Neuronal stem cell (in vitro differentiated cells): ENCODE measurements around the gene LY86.

Experiments
- DNase-seq: peaks from one replicate; pipeline ENCODE4 v3.0.0-alpha.2; 2013; ENCODE audit warnings: low spot score
- H2AFZ ChIP-seq: one replicate; pipeline ENCODE4 v1.6.1; 2013; ENCODE audit warnings: mild to moderate bottlenecking, low read length, inconsistent platforms
- H2AK5ac ChIP-seq: 2 replicates; pipeline ENCODE4 v1.6.1; 2013; ENCODE audit warnings: low read depth, mild to moderate bottlenecking, inconsistent platforms, low read length, moderate library complexity, mixed read lengths
- H2BK120ac ChIP-seq: 2 replicates; pipeline ENCODE4 v1.6.1; 2013; ENCODE audit warnings: low read depth, mild to moderate bottlenecking, inconsistent platforms, low read length, moderate library complexity, mixed read lengths
- H2BK12ac ChIP-seq: one replicate; pipeline ENCODE4 v1.6.1; 2013; ENCODE audit warnings: low read length, inconsistent platforms
- H2BK15ac ChIP-seq: 2 replicates; pipeline ENCODE4 v1.6.1; 2013; ENCODE audit warnings: mild to moderate bottlenecking, low read length, inconsistent platforms, mixed read lengths
- H2BK5ac ChIP-seq: one replicate; pipeline ENCODE4 v1.6.1; 2013; ENCODE audit warnings: inconsistent platforms, mild to moderate bottlenecking, low read length, moderate library complexity
- H3K14ac ChIP-seq: one replicate; pipeline ENCODE4 v1.6.1; 2013; ENCODE audit warnings: low read length, inconsistent platforms
- H3K18ac ChIP-seq: 2 replicates; pipeline ENCODE4 v1.6.1; 2013; ENCODE audit warnings: low read length, inconsistent platforms
- H3K23ac ChIP-seq: 2 replicates; pipeline ENCODE4 v1.6.1; 2013; ENCODE audit warnings: low read depth, mild to moderate bottlenecking, mixed read lengths, low read length, inconsistent platforms; ENCODE audit not compliant: poor library complexity
- H3K27ac ChIP-seq: replicated peaks from 3 replicates; pipeline ENCODE4 v1.5.1; 2013; ENCODE audit warnings: low read length, inconsistent platforms
- H3K27me3 ChIP-seq, 3 experiments: 2 replicates each; pipeline ENCODE4 v1.6.1; 2013; ENCODE audit warnings: low read length in 3 of 3, mild to moderate bottlenecking in 2 of 3, inconsistent platforms in 1 of 3, low read depth in 1 of 3, mixed read lengths in 1 of 3, moderate library complexity in 1 of 3; ENCODE audit not compliant: control insufficient read depth in 3 of 3, insufficient read depth in 3 of 3
- H3K36me3 ChIP-seq, 2 donors: replicated peaks in 1 of 2; 2 replicates each; pipeline ENCODE4 v1.6.1; 2013; ENCODE audit warnings: low read length in 2 of 2; ENCODE audit not compliant: control insufficient read depth in 2 of 2, insufficient read depth in 2 of 2
- H3K4ac ChIP-seq: 2 replicates; pipeline ENCODE4 v1.6.1; 2013; ENCODE audit warnings: inconsistent platforms, mild to moderate bottlenecking, low read length, moderate library complexity
- H3K4me1 ChIP-seq, 2 donors: 1 replicate in 1 of 2; 2 replicates in 1 of 2; pipeline ENCODE4 v1.6.1; 2013; ENCODE audit warnings: low read length in 2 of 2, low read depth in 1 of 2; ENCODE audit not compliant: control insufficient read depth in 2 of 2, insufficient read depth in 1 of 2
- H3K4me2 ChIP-seq: one replicate; pipeline ENCODE4 v1.6.1; 2013; ENCODE audit warnings: mild to moderate bottlenecking, low read length, inconsistent platforms; ENCODE audit not compliant: insufficient read depth, poor library complexity, severe bottlenecking
- H3K4me3 ChIP-seq, 2 donors: 2 replicates each; pipeline ENCODE4 v1.5.1; 2013; ENCODE audit warnings: low read length in 2 of 2, mild to moderate bottlenecking in 2 of 2, inconsistent platforms in 1 of 2, moderate library complexity in 1 of 2
- H3K79me1 ChIP-seq: one replicate; pipeline ENCODE4 v1.6.1; 2013; ENCODE audit warnings: low read depth, mild to moderate bottlenecking, inconsistent platforms, low read length, moderate library complexity
- H3K9ac ChIP-seq: one replicate; pipeline ENCODE4 v1.6.1; 2013; ENCODE audit warnings: mild to moderate bottlenecking, low read depth, low read length, inconsistent platforms; ENCODE audit not compliant: poor library complexity
- H3K9me3 ChIP-seq, 2 donors: replicated peaks in 1 of 2; 2 replicates each; pipeline versions ENCODE3 to v1.6.1; 2013; ENCODE audit warnings: low read length in 2 of 2, mild to moderate bottlenecking in 2 of 2, inconsistent platforms in 1 of 2, low read depth in 1 of 2, mixed read lengths in 1 of 2, moderate library complexity in 1 of 2; ENCODE audit not compliant: control insufficient read depth in 2 of 2, insufficient read depth in 1 of 2
- H4K8ac ChIP-seq: one replicate; pipeline ENCODE4 v1.6.1; 2013; ENCODE audit warnings: low read depth, mild to moderate bottlenecking, inconsistent platforms, low read length, moderate library complexity
- H4K91ac ChIP-seq: one replicate; pipeline ENCODE4 v1.6.1; 2013; ENCODE audit warnings: low read length, low read depth, mild to moderate bottlenecking, inconsistent platforms; ENCODE audit not compliant: poor library complexity
- WGBS, 2 donors: extraction: QIAGEN DNeasy Blood & Tissue Kit; methylation state at CpG; one replicate each; pipeline ENCODE4 v1.1.7; 2013; ENCODE audit warnings: missing lambda C conversion rate in 2 of 2, mixed read lengths in 1 of 2; ENCODE audit not compliant: insufficient read length in 2 of 2, insufficient replicate concordance in 1 of 2; ENCODE audit errors: extremely low coverage in 2 of 2; 5-methylcytosine and 5-hydroxymethylcytosine counted together

Gene LY86

DNA sequence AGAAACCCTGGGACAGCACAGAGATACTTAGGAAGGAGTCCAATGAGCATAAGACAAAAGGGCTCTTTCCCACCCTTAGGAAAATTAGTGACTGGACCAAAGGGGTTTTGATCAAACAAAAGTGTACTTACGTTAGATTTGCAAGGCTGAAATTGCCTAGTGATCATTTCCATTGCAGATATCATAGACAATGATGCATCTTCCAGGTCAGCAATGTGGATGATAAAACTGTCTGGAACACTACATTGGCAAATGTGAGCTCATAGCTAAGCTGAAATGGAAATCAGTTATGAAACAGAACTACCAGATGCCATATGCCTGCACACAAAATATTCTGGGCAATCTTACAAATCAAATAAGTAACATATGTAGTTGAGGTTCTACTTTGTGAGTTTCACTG lies 34.0 kb downstream of the LY86 start:
- Histone ChIP-seq H3K4ac (no peak overlapping the region), H2BK120ac (no peak overlapping the region), H3K18ac (no peak overlapping the region), H2BK12ac (no peak overlapping the region), H3K23ac (no peak overlapping the region), H3K9ac (no peak overlapping the region), H3K4me3 (no peak overlapping the region), H2AK5ac (no peak overlapping the region), H3K14ac (no peak overlapping the region), H4K8ac (no peak overlapping the region), H3K4me1 (no peaks in the 10 kb centered on the region), H4K91ac (no peak overlapping the region), H2BK15ac (no peak overlapping the region), H3K27ac (no peak overlapping the region), H3K9me3 (no peaks in the 10 kb centered on the region), H2AFZ (no peak overlapping the region), H3K79me1 (no peaks in the 10 kb centered on the region), H2BK5ac (no peak overlapping the region), H3K4me2 (no peak overlapping the region), H3K36me3 (no peaks in the 10 kb centered on the region), H3K27me3 (peaks cover 0 to 2% (median 0%) of the 10 kb centered on the region in 3 experiments)
- no CpG with 5 or more reads among the region's 1 CpG for WGBS, 2 donors
- DNase-seq = no peak

DNA sequence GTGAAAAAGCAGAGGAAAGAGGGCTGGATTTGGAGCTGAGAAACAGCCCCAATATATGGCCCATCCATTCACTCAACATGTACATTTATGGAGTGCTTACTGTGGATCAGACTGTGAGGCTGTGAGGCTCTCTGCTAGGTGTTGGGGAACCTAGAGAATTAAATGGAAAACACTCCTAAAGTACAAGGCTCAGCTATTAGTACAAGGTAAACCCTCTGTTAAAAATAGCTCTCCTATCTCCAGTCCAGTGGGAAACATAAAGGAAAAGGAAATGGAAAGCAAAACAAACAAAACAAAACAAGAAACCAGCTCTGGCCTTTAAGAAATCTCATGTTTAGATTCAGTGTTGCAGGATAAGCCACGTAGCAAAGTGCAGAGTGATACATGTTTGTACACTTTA lies 35.0 kb downstream of the LY86 start:
- H2BK120ac ChIP-seq = no peak overlapping the region
- peaks cover 0 to 2% (median 0%) of the 10 kb centered on the region in 3 experiments for H3K27me3 ChIP-seq
- no peak overlapping the region for H3K14ac ChIP-seq
- H3K36me3 ChIP-seq = no peaks in the 10 kb centered on the region
- no peak overlapping the region for H2BK15ac ChIP-seq
- DNase-seq = no peak
- WGBS, 2 donors = no CpG with 5 or more reads among the region's 1 CpG
- H3K4me3 ChIP-seq = no peak overlapping the region
- no peak overlapping the region for H3K4me2 ChIP-seq
- no peaks in the 10 kb centered on the region for H3K9me3 ChIP-seq
- H3K23ac ChIP-seq = no peak overlapping the region
- no peaks in the 10 kb centered on the region for H3K4me1 ChIP-seq
- H2AFZ ChIP-seq = no peak overlapping the region
- no peak overlapping the region for H3K27ac ChIP-seq
- no peak overlapping the region for H4K8ac ChIP-seq
- H2BK5ac ChIP-seq = no peak overlapping the region
- no peak overlapping the region for H4K91ac ChIP-seq
- no peak overlapping the region for H2BK12ac ChIP-seq
- no peaks in the 10 kb centered on the region for H3K79me1 ChIP-seq
- no peak overlapping the region for H3K9ac ChIP-seq
- no peak overlapping the region for H2AK5ac ChIP-seq
- no peak overlapping the region for H3K18ac ChIP-seq
- no peak overlapping the region for H3K4ac ChIP-seq

GRCh38 chr6:6624269-6624990 lies 35.9 kb downstream of the LY86 start:
- Histone ChIP-seq H2AFZ (no peak overlapping the region), H3K4me3 (no peak overlapping the region), H3K4ac (no peak overlapping the region), H3K79me1 (no peaks in the 10 kb centered on the region), H4K8ac (no peak overlapping the region), H2AK5ac (no peak overlapping the region), H3K9ac (no peak overlapping the region), H2BK120ac (no peak overlapping the region), H3K9me3 (no peaks in the 10 kb centered on the region), H3K36me3 (no peaks in the 10 kb centered on the region), H2BK12ac (no peak overlapping the region), H3K27me3 (peaks cover 0 to 2% (median 0%) of the 10 kb centered on the region in 3 experiments), H3K4me2 (no peak overlapping the region), H2BK5ac (no peak overlapping the region), H3K23ac (no peak overlapping the region), H4K91ac (no peak overlapping the region), H3K4me1 (no peaks in the 10 kb centered on the region), H2BK15ac (no peak overlapping the region), H3K14ac (no peak overlapping the region), H3K27ac (no peak overlapping the region), H3K18ac (no peak overlapping the region)
- WGBS, 2 donors = no CpG with 5 or more reads among the region's 6 CpGs
- no peak for DNase-seq

- Histone ChIP-seq H3K27ac (no peak overlapping the region), H3K18ac (no peak overlapping the region), H3K14ac (no peak overlapping the region), H2BK12ac (no peak overlapping the region), H3K9me3 (no peaks in the 10 kb centered on the region), H2BK15ac (no peak overlapping the region), H3K79me1 (no peaks in the 10 kb centered on the region), H3K4ac (no peak overlapping the region), H2BK5ac (no peak overlapping the region), H3K27me3 (peaks cover 0 to 2% (median 0%) of the 10 kb centered on the region in 3 experiments), H4K91ac (no peak overlapping the region), H3K23ac (no peak overlapping the region), H3K4me3 (no peak overlapping the region), H3K4me2 (no peak overlapping the region), H3K9ac (no peak overlapping the region), H2BK120ac (no peak overlapping the region), H4K8ac (no peak overlapping the region), H2AFZ (no peak overlapping the region), H3K36me3 (no peaks in the 10 kb centered on the region), H3K4me1 (no peaks in the 10 kb centered on the region), H2AK5ac (no peak overlapping the region)
- WGBS, 2 donors = no CpG with 5 or more reads among the region's 6 CpGs
- no peak for DNase-seq
These were observed 37.7 kb downstream of the LY86 start for GRCh38 chr6:6626187-6626586.
